Esophagus squamous epithelium (tissue), 5 donors: ENCODE measurements around the gene DTX4. TPM values are rescaled to one million over a fixed set of nuclear protein-coding genes. Genes with fewer than 3 reads are reported as not detected.

Experiments
- DNase-seq: peaks from one replicate; lab custom pipeline; 2025; lab: John Stamatoyannopoulos, UW
- H3K27ac ChIP-seq, 4 donors: fragments of 200-600 bp; sonication (generic); one replicate each; pipeline ENCODE4 v1.5.1; 2016 to 2019; ENCODE audit warnings: mild to moderate bottlenecking in 1 of 4
- H3K27me3 ChIP-seq, 4 donors: fragments of 200-600 bp; sonication (generic); 1 replicate in 3 of 4; 2 replicates in 1 of 4; pipeline versions ENCODE4 v1.5.1 to v1.6.0; 2017 to 2021; ENCODE audit warnings: antibody characterized with exemption in 1 of 4
- H3K36me3 ChIP-seq, 3 donors: fragments of 200-600 bp; sonication (generic); one replicate each; pipeline ENCODE4 v1.5.1; 2016 to 2019
- H3K4me1 ChIP-seq, 3 donors: fragments of 200-600 bp; sonication (generic); one replicate each; pipeline ENCODE4 v1.5.1; 2017 to 2019
- H3K4me3 ChIP-seq, 4 donors: fragments of 200-600 bp; sonication (generic); 1 replicate in 3 of 4; 2 replicates in 1 of 4; pipeline ENCODE4 v1.5.1; 2016 to 2019; ENCODE audit warnings: mild to moderate bottlenecking in 2 of 4, moderate library complexity in 1 of 4
- H3K9me3 ChIP-seq, 3 donors: fragments of 200-600 bp; sonication (generic); one replicate each; pipeline ENCODE4 v1.5.1; 2016 to 2019
- CTCF ChIP-seq, 6 experiments: fragments of 450-650 bp in 4 of 6; fragments of 200-600 bp in 2 of 6; sonication (generic) in 2 of 6; IDR thresholded peaks; one replicate each; pipeline ENCODE4 v1.5.1; 2016 to 2019; ENCODE audit warnings: antibody characterized with exemption in 6 of 6, mild to moderate bottlenecking in 4 of 6, moderate library complexity in 4 of 6
- POLR2A ChIP-seq, 4 donors: fragments of 450-650 bp; IDR thresholded peaks; one replicate each; pipeline ENCODE4 v1.6.1; 2017; ENCODE audit warnings: antibody characterized with exemption in 4 of 4, mild to moderate bottlenecking in 4 of 4, moderate library complexity in 3 of 4
- WGBS, 2 donors: methylation state at CpG; one replicate each; pipeline ENCODE4 v1.1.5; 2018; 5-methylcytosine and 5-hydroxymethylcytosine counted together
- intact Hi-C: fragments of 100-400 bp; cut with DNase I; formaldehyde crosslinking; loops from one replicate; pipeline ENCODE4 v1.15.0; 2022
- total RNA-seq, 4 donors: library from RNA; depleted of rRNA; stranded (reverse); fragments of >200 nt; gene quantifications; one replicate each; pipeline ENCODE4 v1.1.0, GENCODE V29; 2016
- donor health status: DM: yes; HTN: yes; CAD: no.

Gene DTX4
- total RNA-seq, 4 donors from 2014 or later, result 2.4 to 8.4 (median 4.6) TPM

GRCh38 chr11:59157433-59157832 lies 14.5 kb upstream of the DTX4 start:
- no peaks in the 10 kb centered on the region for H3K9me3 ChIP-seq
- peaks cover 0 to 16% (median 0%) of the 10 kb centered on the region in 4 donors for H3K27me3 ChIP-seq
- DNase-seq, result no peak
- H3K36me3 ChIP-seq, result peaks cover 0 to 8% (median 0%) of the 10 kb centered on the region in 3 donors
- no peak overlapping the region for H3K4me3 ChIP-seq
- H3K27ac ChIP-seq, result no peak overlapping the region
- no peak for TF ChIP-seq CTCF (IDR thresholded peaks at IDR 0.05)
- no peak for TF ChIP-seq POLR2A (IDR thresholded peaks at IDR 0.05)
- peaks cover 0 to 5% (median 0%) of the 10 kb centered on the region in 3 donors for H3K4me1 ChIP-seq
- intact Hi-C loops, result loop anchor here (10.0 kb wide), 1 partner anchor 47 kb away; no protein-coding TSS in a partner anchor
- 59 to 63% methylated on average over 3 of the region's 3 CpGs for WGBS, 2 donors

- peaks cover 0 to 5% (median 0%) of the 10 kb centered on the region in 3 donors for H3K4me1 ChIP-seq
- 39 to 41% methylated on average over 8 of the region's 8 CpGs for WGBS, 2 donors
- no peak overlapping the region for H3K4me3 ChIP-seq
- no peaks in the 10 kb centered on the region for H3K36me3 ChIP-seq
- intact Hi-C loops, result loop anchor here (10.0 kb wide), 1 partner anchor 46 kb away; no protein-coding TSS in a partner anchor
- H3K27me3 ChIP-seq, result peaks cover 0 to 16% (median 0%) of the 10 kb centered on the region in 4 donors
- DNase-seq, result no peak
- no peaks in the 10 kb centered on the region for H3K9me3 ChIP-seq
- no peak for TF ChIP-seq POLR2A (IDR thresholded peaks at IDR 0.05)
- peak; percentile 71 to 84 (median 78) for TF ChIP-seq CTCF (IDR thresholded peaks at IDR 0.05)
- H3K27ac ChIP-seq, result no peak overlapping the region
These were observed 13.5 kb upstream of the DTX4 start for GRCh38 chr11:59158206-59159068.

GRCh38 chr11:59164028-59164427 lies 7.9 kb upstream of the DTX4 start:
- H3K27ac ChIP-seq, result no peak overlapping the region
- H3K4me1 ChIP-seq, result no peaks in the 10 kb centered on the region
- no peak for TF ChIP-seq POLR2A (IDR thresholded peaks at IDR 0.05)
- TF ChIP-seq CTCF (IDR thresholded peaks at IDR 0.05), result no peak
- no peaks in the 10 kb centered on the region for H3K9me3 ChIP-seq
- intact Hi-C loops, result no loop called here
- WGBS, 2 donors, result 49 to 72% methylated on average over 3 of the region's 3 CpGs
- H3K27me3 ChIP-seq, result peaks cover 0 to 26% (median 0%) of the 10 kb centered on the region in 4 donors
- H3K4me3 ChIP-seq, result no peak overlapping the region
- no peaks in the 10 kb centered on the region for H3K36me3 ChIP-seq
- no peak for DNase-seq

GRCh38 chr11:59172345-59173079 lies 580 bp downstream of the DTX4 start:
- intact Hi-C loops, result loop anchor here (5.0 kb wide), 1 partner anchor 35 kb away; no protein-coding TSS in a partner anchor
- Histone ChIP-seq H3K4me3 (peak overlapping the region; percentile 56 to 90 (median 68)), H3K4me1 (peaks cover 19 to 43% (median 26%) of the 10 kb centered on the region in 3 donors), H3K27me3 (peaks cover 0 to 12% (median 0%) of the 10 kb centered on the region in 4 donors), H3K36me3 (no peaks in the 10 kb centered on the region), H3K9me3 (no peaks in the 10 kb centered on the region), H3K27ac (peak overlapping the region; percentile 49 to 89 (median 78))
- TF ChIP-seq POLR2A (IDR thresholded peaks at IDR 0.05) (peak in 1 of 4 donors; percentile 4), CTCF (IDR thresholded peaks at IDR 0.05) (no peak)
- WGBS, 2 donors, result 0% methylated on average over 20 to 22 of the region's 70 CpGs
- DNase-seq, result no peak
